Parathyroid adenoma (tissue), 2 donors: ENCODE measurements around the gene GNB1.

Experiments used
- H2AFZ ChIP-seq: fragments of 300-600 bp; sonication (generic); one replicate; pipeline ENCODE4 v1.7.0; 2017; ENCODE audit warnings: antibody characterized with exemption, mild to moderate bottlenecking
- H3K27ac ChIP-seq: fragments of 300-600 bp; sonication (generic); one replicate; pipeline ENCODE4 v1.7.0; 2017
- H3K27me3 ChIP-seq: fragments of 300-600 bp; sonication (generic); one replicate; pipeline ENCODE4 v1.7.0; 2017; ENCODE audit warnings: low read length; ENCODE audit not compliant: control insufficient read depth, insufficient read depth
- H3K36me3 ChIP-seq: fragments of 300-600 bp; sonication (generic); one replicate; pipeline ENCODE4 v1.7.0; 2017; ENCODE audit warnings: low read length; ENCODE audit not compliant: control insufficient read depth, insufficient read depth
- H3K4me1 ChIP-seq: fragments of 300-600 bp; sonication (generic); one replicate; pipeline ENCODE4 v1.7.0; 2017; ENCODE audit warnings: control low read depth
- H3K4me2 ChIP-seq: fragments of 300-600 bp; sonication (generic); one replicate; pipeline ENCODE4 v1.7.0; 2017; ENCODE audit warnings: low read length
- H3K4me3 ChIP-seq: fragments of 300-600 bp; sonication (generic); one replicate; pipeline ENCODE4 v1.7.0; 2017; ENCODE audit warnings: low read depth, low read length
- H3K79me2 ChIP-seq: fragments of 300-600 bp; sonication (generic); one replicate; pipeline ENCODE4 v1.7.0; 2017; ENCODE audit warnings: control low read depth
- H3K9ac ChIP-seq: fragments of 300-600 bp; sonication (generic); one replicate; pipeline ENCODE4 v1.7.0; 2017; ENCODE audit warnings: mild to moderate bottlenecking
- H3K9me3 ChIP-seq: fragments of 300-600 bp; sonication (generic); one replicate; pipeline ENCODE4 v1.7.0; 2017; ENCODE audit warnings: low read length; ENCODE audit not compliant: control insufficient read depth
- TF ChIP-seq, protein P1 (sequence below): fragments of 300-600 bp; sonication (generic); IDR thresholded peaks from one replicate; pipeline ENCODE4 v1.7.0; 2017; ENCODE audit warnings: antibody characterized with exemption, mild to moderate bottlenecking
- donor health status: primary hyperparathyroidism.

GNB1 gene

DNA sequence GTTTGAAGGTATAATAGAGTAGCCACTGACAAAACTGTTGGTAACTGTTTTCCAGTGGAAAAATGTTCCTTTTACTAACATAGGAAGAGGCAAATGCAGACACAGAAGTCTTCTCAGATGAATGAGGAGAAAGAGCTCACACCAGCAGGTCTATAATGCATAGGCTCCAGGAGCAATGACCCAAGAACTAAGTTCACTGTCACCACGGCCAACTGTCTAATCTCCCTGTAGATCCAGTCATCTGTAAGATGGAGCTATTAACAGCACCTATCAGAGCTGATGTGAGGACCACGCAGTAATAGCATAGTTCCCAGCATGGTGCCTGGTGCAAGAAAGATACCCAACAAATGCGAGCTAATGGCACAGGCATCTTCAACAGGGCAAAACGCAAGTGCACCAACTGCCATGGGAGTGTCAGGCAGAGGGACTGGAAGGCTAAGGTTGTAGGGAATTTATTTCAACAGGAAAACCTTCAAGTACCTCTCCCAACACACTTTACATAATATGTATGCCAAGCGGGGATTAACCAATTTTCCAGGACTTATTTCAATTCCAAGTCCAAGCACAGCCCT lies 12.9 kb downstream of the GNB1 start:
- Histone ChIP-seq H3K9ac (no peak overlapping the region), H3K79me2 (peaks cover 68% of the 10 kb centered on the region), H3K4me3 (no peak overlapping the region), H3K27me3 (no peaks in the 10 kb centered on the region), H3K9me3 (no peaks in the 10 kb centered on the region), H3K27ac (no peak overlapping the region), H3K4me2 (peak overlapping the region; percentile 48), H3K4me1 (peaks cover 17% of the 10 kb centered on the region), H3K36me3 (no peaks in the 10 kb centered on the region), H2AFZ (no peak overlapping the region)
- TF ChIP-seq, protein P1, sequence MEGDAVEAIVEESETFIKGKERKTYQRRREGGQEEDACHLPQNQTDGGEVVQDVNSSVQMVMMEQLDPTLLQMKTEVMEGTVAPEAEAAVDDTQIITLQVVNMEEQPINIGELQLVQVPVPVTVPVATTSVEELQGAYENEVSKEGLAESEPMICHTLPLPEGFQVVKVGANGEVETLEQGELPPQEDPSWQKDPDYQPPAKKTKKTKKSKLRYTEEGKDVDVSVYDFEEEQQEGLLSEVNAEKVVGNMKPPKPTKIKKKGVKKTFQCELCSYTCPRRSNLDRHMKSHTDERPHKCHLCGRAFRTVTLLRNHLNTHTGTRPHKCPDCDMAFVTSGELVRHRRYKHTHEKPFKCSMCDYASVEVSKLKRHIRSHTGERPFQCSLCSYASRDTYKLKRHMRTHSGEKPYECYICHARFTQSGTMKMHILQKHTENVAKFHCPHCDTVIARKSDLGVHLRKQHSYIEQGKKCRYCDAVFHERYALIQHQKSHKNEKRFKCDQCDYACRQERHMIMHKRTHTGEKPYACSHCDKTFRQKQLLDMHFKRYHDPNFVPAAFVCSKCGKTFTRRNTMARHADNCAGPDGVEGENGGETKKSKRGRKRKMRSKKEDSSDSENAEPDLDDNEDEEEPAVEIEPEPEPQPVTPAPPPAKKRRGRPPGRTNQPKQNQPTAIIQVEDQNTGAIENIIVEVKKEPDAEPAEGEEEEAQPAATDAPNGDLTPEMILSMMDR, result no peak

DNA sequence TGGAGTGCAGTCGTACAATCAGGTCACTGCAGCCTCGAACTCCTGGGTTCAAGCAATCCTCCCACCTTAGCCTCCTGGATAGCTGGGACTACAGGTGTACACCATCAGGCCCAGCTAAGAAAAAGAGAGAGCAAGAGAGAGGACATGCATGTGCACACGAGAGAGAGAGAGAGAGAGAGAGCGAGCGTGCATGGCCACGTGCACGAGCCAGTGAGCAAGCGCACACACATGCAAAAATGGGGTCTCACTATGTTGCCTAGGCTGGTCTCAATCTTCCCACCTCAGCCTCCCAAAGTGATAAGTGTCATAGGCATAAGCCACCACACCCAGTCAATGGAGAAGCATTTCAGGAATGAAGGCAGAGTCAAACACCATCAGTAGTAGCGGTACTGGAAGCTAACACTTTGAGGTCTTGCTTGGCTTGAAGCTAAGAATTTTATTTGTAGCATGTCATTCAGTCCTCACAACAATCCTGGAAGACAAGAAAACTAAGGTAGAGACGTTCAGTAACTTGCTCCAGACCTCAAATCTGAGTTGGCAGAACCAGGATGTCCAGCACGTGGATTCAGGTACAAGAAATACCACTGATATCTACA lies 14.5 kb downstream of the GNB1 start:
- Histone ChIP-seq H3K4me2 (peak overlapping the region; percentile 4), H3K79me2 (peaks cover 70% of the 10 kb centered on the region), H2AFZ (no peak overlapping the region), H3K9ac (no peak overlapping the region), H3K27me3 (no peaks in the 10 kb centered on the region), H3K27ac (no peak overlapping the region), H3K4me1 (peaks cover 16% of the 10 kb centered on the region), H3K4me3 (no peak overlapping the region), H3K9me3 (no peaks in the 10 kb centered on the region), H3K36me3 (no peaks in the 10 kb centered on the region)
- TF ChIP-seq, protein P1, result no peak

DNA sequence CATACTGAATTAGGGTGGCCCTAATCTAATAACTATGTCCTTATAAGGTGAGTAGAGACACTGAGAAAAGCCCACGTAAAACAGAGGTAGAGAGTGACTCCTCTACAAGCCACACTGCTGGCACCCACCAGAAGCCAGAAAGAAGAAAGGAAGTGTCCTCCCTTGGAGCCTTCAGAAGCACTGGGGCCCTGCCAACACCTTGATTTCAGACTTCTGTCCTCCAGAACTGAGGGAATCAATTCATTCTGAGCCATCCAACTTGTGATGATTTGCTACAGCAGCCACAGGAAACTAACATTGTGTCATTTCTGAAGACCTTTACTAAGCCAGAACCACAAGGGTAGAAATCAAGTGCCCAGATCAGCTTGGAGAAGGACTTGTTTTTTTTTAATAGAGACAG lies 15.0 kb downstream of the GNB1 start:
- no peak overlapping the region for H3K9ac ChIP-seq
- TF ChIP-seq, protein P1, result no peak
- no peaks in the 10 kb centered on the region for H3K36me3 ChIP-seq
- no peak overlapping the region for H3K27ac ChIP-seq
- H2AFZ ChIP-seq, result no peak overlapping the region
- no peak overlapping the region for H3K4me2 ChIP-seq
- H3K4me1 ChIP-seq, result peaks cover 13% of the 10 kb centered on the region
- no peaks in the 10 kb centered on the region for H3K27me3 ChIP-seq
- H3K79me2 ChIP-seq, result peaks cover 70% of the 10 kb centered on the region
- H3K9me3 ChIP-seq, result no peaks in the 10 kb centered on the region
- no peak overlapping the region for H3K4me3 ChIP-seq

DNA sequence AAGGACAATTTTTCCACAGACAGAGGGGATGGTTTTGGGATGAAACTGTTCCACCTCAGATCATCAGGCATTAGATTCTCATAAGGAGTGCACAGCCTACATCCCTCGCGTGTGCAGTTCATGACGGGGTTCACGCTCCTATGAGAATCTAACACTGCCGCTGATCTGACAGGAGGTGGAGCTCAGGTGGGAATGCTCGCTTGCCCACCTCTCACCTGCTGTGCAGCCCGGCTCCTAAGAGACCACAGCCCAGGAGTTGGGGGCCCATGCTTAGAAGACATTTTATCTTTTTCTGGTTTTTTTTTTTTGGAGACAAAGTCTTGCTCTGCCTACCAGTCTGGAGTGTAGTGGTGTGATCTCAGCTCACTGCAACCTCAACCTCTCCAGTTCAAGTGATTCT lies 16.0 kb downstream of the GNB1 start:
- Histone ChIP-seq H2AFZ (no peak overlapping the region), H3K27ac (no peak overlapping the region), H3K27me3 (no peaks in the 10 kb centered on the region), H3K9ac (no peak overlapping the region), H3K9me3 (no peaks in the 10 kb centered on the region), H3K4me2 (no peak overlapping the region), H3K4me3 (no peak overlapping the region), H3K79me2 (peaks cover 73% of the 10 kb centered on the region), H3K36me3 (no peaks in the 10 kb centered on the region), H3K4me1 (peaks cover 10% of the 10 kb centered on the region)
- TF ChIP-seq, protein P1, result no peak

DNA sequence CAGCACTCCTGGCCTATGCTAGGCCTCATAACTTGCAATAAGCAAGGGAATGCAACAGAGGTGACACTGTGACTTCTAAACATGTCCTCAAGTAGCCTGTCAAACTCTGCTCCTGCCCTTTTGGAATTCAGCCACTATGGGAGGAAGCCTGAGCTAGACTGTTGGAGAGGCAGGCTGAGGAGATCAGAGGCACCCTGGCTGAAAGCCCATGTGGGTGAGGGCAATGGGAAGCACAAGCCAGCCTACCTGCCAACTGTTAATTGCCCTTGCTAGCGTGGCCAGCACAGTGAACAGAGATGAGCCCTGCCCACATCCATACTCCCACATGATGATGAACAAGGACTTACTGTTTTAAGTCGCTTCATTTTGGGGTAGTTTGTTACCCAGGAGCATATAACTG lies 17.7 kb downstream of the GNB1 start:
- Histone ChIP-seq H3K27ac (no peak overlapping the region), H3K4me3 (no peak overlapping the region), H3K9me3 (no peaks in the 10 kb centered on the region), H3K4me1 (peaks cover 10% of the 10 kb centered on the region), H3K4me2 (no peak overlapping the region), H2AFZ (no peak overlapping the region), H3K36me3 (no peaks in the 10 kb centered on the region), H3K9ac (no peak overlapping the region), H3K79me2 (peaks cover 71% of the 10 kb centered on the region), H3K27me3 (no peaks in the 10 kb centered on the region)
- TF ChIP-seq, protein P1, result no peak
